Measurements from ENCODE around the gene PDCD11. TPM values are rescaled to one million over a fixed set of nuclear protein-coding genes. Genes with fewer than 3 reads are reported as not detected.

PDCD11 gene
- total and polyA plus RNA-seq, 2 of the 8 experiments (the other 6 are each of a cell fraction or from before 2014, with no cell fraction given) = 18.1 to 79.1 TPM

GRCh38 chr10:103470761-103471653 lies 74.6 kb downstream of the PDCD11 start:
- no peak overlapping the region for H3K4me2 ChIP-seq (ENCODE audit: insufficient read depth in 1 of 2, low read depth in 2 of 2, low read length in 2 of 2)
- H3K56ac ChIP-seq (replicated peaks; ENCODE audit: insufficient read length, low read depth, low read length) = no peak overlapping the region
- H4K91ac ChIP-seq (replicated peaks; ENCODE audit: insufficient read length, low read length) = no peak overlapping the region
- TF ChIP-seq FOSL1 (IDR thresholded peaks at IDR 0.05; ENCODE audit: insufficient read depth, low read depth, low read length) (no peak), JUND (IDR thresholded peaks at IDR 0.05; ENCODE audit: low read length) (peak; percentile 84), NANOG (IDR thresholded peaks at IDR 0.05; ENCODE audit: insufficient read depth, low read depth, low read length, poor library complexity, severe bottlenecking) (no peak), KDM4A (IDR thresholded peaks at IDR 0.05; ENCODE audit: low read depth, low read length, severe bottlenecking) (peak; percentile 21)
- no peak overlapping the region; the same call in 1 of the 2 replicates for H2BK5ac ChIP-seq (ENCODE audit: low read depth, low read length)
- H3K9me3 ChIP-seq (ENCODE audit: insufficient read depth in 2 of 2, low read depth in 1 of 2, low read length in 1 of 2) = no peaks in the 10 kb centered on the region
- no peak overlapping the region for H2AK5ac ChIP-seq (ENCODE audit: low read depth, low read length)
- H2BK15ac ChIP-seq (ENCODE audit: low read length) = no peak overlapping the region
- ChIA-PET CTCF (ENCODE audit: partially characterized antibody) (interaction anchor here (0.8 to 9.0 kb wide), 6 partner anchors 9 to 93 kb away, joined by 3 to 71 read pairs (median 3); partner anchors contain the start of gene CALHM2), POLR2A (ENCODE audit: partially characterized antibody) (interaction anchor here (0.9 to 1.6 kb wide), 3 partner anchors 12 to 18 kb away, joined by 3 to 4 read pairs (median 3); partner anchors contain the start of gene CALHM1)
- no peak for DNase-seq (ENCODE audit: low read depth in 1 of 2, low spot score in 2 of 2)
- H3K14ac ChIP-seq (ENCODE audit: insufficient read length) = no peak overlapping the region
- no peaks in the 10 kb centered on the region for H3K27me3 ChIP-seq (replicated peaks in 1 of 4; ENCODE audit: control insufficient read depth in 3 of 4, extremely low read depth in 1 of 4, insufficient read depth in 3 of 4, low read length in 3 of 4)
- H3K4me3 ChIP-seq (ENCODE audit: extremely low read depth in 1 of 4, insufficient read depth in 2 of 4, low read depth in 3 of 4, low read length in 4 of 4) = no peak overlapping the region
- H2BK20ac ChIP-seq (ENCODE audit: low read length) = no peak overlapping the region
- peaks cover 0 to 11% (median 2%) of the 10 kb centered on the region in 4 experiments; a peak in 2 of 7 replicates for H3K4me1 ChIP-seq (replicated peaks in 1 of 4; ENCODE audit: control insufficient read depth in 3 of 4, insufficient read depth in 4 of 4, low read length in 3 of 4)
- 75% methylated on average over 14 of the region's 14 CpGs; no CpG with 5 or more reads in 1 of the 2 experiments for WGBS, 2 experiments (ENCODE audit: extremely low coverage in 1 of 2, insufficient coverage in 1 of 2, insufficient read length in 1 of 2, insufficient replicate concordance in 2 of 2, low coverage in 1 of 2, low lambda C conversion rate in 2 of 2, missing lambda C conversion rate in 1 of 2)
- H3K79me2 ChIP-seq (ENCODE audit: control insufficient read depth in 1 of 2, insufficient read depth in 2 of 2, low read length in 2 of 2) = no peaks in the 10 kb centered on the region
- H3K9ac ChIP-seq (replicated peaks in 1 of 4; ENCODE audit: extremely low read depth in 1 of 4, low read depth in 3 of 4, low read length in 3 of 4) = no peak overlapping the region
- no peak for FAIRE-seq
- H3K36me3 ChIP-seq (ENCODE audit: control insufficient read depth in 2 of 4, insufficient read depth in 4 of 4, low read length in 3 of 4) = no peaks in the 10 kb centered on the region
- H2AFZ ChIP-seq (ENCODE audit: low read length) = peak overlapping the region; percentile 74
- no peak overlapping the region for H4K8ac ChIP-seq (ENCODE audit: extremely low read depth, insufficient read depth, low read length)
- H4K20me1 ChIP-seq (replicated peaks in 1 of 2; ENCODE audit: control insufficient read depth in 1 of 2, insufficient read depth in 2 of 2, low read length in 2 of 2) = no peaks in the 10 kb centered on the region
- peak overlapping the region; percentile 68; the same call in 1 of the 2 replicates for H2BK12ac ChIP-seq (ENCODE audit: low read depth, low read length)
- H3K27ac ChIP-seq (ENCODE audit: low read depth, low read length) = no peak overlapping the region
- no peak overlapping the region for H2BK120ac ChIP-seq (replicated peaks; ENCODE audit: low read depth, low read length)
- H3K18ac ChIP-seq (ENCODE audit: extremely low read depth, low read length) = peak overlapping the region; percentile 27; the same call in 1 of the 2 replicates
- no peak overlapping the region for H3K23ac ChIP-seq (ENCODE audit: insufficient read length)
- no peak overlapping the region for H3K4ac ChIP-seq (replicated peaks; ENCODE audit: insufficient read length, low read depth, low read length)
- peaks cover 4% of the 10 kb centered on the region; the same call in 1 of the 2 replicates for H3K23me2 ChIP-seq (ENCODE audit: low read depth, low read length)
- H3K79me1 ChIP-seq (ENCODE audit: low read depth, low read length) = no peaks in the 10 kb centered on the region
- no peak overlapping the region for H4K5ac ChIP-seq (ENCODE audit: insufficient read length, low read depth, low read length)
